Hematopoietic multipotent progenitor cell treated with erythropoietin and hydrocortisone succinate and interleukin-3 and kit ligand, for 6 days (in vitro differentiated cells): ENCODE data around the gene GABRG2.
"Not testable (repeated sequence)": the region's sequence is repeated elsewhere in the genome, so short reads cannot be mapped to it uniquely, and the experiment has no call there.

Experiments
- DNase-seq: peaks from one replicate; pipeline ENCODE4 v3.0.0-alpha.2; 2015

Gene GABRG2

GRCh38 chr5:162067655-162068411 lies at the start of gene GABRG2:
Gene GABRG2 (plus strand): TSS chr5:162067773. CDS start chr5:162068000, 227 bp downstream.
- DNase-seq = no peak

DNA sequence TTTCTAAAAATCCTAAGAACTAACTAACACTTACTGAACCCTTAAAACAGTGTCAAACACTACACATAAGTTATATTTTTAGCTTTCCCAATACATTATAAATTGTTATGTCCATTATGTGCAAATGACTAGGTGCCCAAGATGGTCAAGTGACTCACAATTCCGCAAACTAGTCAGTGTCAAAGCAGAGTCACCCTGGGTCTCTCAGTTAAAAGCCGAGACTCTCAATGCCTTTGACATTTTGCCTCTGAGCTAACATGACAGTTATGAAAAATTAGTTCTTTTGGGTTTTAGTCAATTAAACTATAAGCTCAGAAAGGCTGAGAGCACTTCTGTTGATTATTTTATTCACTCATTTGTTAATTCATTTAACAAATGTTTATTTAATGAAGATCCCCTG lies 42.3 kb upstream of the GABRG2 start:
- DNase-seq = no peak

DNA sequence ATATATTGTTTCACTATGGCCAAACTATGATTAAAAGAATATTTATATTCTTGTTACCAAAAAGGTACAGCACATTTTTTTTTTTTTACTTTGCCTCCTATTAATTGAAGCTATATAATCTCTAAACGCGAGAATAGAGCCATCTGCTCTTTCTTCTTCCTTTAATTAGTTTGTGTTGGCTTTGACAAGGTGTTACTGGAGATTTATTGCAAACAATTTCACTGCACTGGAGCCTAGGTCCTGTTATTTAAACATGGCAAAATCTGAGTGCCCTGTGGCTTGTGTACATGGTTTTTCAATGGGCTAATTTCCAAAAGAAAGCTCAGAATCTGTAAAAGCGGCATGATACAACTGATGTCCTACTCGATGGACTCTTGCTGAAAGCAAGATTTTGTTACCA lies 40.8 kb upstream of the GABRG2 start:
- no peak for DNase-seq

- DNase-seq = no peak
Observed at GRCh38 chr5:162037431-162037830, 30.1 kb upstream of the GABRG2 start.

DNA sequence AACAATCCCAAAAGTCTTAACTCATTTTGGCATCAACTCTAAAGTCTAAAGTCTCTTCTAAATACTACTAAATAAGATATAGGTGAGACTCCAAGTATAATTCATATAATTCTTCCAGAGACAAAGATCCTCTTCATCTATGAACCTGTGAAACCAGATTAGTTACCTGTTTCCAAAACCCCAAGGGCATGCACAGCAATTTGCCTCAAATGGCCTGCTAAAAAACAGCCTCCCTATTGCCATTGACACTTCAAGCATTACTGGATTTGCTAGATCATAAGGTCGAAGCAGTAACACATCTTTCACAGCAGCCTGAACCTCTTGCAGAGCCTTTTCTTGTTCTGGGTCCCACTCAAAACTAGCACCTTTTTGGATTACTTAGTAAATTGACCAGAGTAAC lies 20.3 kb upstream of the GABRG2 start:
- DNase-seq = no peak

DNA sequence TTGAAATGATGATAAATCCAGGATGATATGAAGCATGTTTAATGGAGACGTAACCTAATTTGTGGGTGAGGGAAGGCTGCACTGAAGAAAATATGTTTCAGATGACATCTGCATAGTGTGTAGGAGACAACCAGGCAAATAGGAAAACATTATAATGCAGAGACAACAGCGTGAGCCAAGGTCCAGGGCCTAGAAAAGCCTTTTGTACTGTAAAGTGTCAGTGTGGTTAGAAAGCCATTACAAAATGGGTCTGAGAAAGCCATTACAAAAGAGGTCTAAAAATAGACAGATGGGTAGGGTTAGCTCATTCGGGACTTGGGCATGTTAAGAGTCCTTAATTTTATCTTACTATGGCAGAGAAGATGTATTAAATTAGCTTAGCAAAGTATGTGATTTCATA lies 14.9 kb upstream of the GABRG2 start:
- no peak for DNase-seq

DNA sequence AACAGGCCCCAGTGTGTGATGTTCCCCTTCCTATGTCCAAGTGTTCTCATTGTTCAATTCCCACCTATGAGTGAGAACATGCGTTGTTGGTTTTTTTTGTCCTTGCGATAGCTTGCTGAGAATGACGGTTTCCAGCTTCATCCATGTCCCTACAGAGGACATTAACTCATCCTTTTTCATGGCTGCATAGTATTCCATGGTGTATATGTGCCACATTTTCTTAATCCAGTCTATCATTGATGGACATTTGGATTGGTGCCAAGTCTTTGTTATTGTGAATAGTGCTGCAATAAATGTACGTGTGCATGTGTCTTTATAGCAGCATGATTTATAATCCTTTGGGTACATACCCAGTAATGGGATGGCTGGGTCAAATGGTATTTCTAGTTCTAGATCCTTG lies 12.5 kb upstream of the GABRG2 start:
- not testable (repeated sequence) for DNase-seq

- no peak for DNase-seq
Observed at GRCh38 chr5:162067162-162067561, 411 bp upstream of the GABRG2 start.

- DNase-seq = peak; percentile 66
Observed at GRCh38 chr5:162068412-162068811, 839 bp downstream of the GABRG2 start.

DNA sequence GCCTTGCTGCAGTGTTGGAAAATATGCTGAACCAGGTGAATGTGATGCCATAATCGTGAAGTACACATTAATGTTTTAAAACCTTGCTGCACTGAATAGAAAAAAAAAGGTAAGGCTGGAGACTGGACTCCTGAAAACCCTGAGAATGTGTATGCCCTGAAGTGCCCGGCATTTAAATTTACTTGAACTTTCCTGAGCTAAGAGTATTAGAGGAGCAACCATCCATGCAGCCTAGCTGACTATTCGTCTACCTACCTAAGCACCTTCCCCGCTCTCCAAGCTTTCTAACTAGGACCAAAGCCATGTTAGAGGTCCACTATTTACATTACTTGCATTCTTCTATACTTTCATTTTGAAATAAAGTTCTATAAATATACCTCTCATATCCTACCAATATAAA lies 1.4 kb downstream of the GABRG2 start:
- DNase-seq = no peak

DNA sequence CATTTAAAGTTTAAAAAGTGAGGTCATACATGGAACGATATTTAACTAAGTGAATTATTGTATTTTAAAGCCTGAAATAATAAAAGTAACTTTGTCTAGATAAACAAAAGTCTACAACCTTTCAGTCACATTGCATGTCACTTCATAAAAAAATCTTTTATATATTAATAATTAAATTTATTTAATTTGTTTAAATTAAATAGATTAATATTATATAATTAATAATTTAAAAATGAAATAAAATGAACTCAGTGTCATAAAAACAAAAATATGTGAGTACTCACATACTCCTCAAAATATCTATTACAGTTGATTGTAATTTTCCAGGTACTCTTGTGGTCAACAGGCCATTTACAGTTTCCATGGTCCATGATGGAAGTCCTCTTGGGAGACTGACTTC lies 11.2 kb downstream of the GABRG2 start:
- no peak for DNase-seq

DNA sequence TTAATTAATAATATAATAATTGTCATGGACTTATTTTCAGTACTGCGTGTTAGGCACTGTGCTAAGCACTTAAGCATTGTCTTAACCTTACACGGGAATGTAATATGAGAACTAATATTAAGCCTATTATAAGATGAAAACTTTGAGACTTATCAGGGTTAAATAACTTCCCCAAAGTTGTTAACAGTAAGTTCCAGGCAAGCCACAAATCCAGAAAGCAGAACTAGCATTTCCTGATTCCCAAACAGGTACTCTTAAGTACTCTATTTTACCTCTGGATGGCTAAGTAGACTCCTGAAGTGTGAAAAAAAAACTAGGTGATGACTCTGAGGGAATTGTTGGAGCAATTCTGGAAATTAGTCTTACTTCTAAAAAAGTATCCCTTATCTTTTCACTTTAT lies 23.8 kb downstream of the GABRG2 start:
- peak; percentile 2 for DNase-seq

- DNase-seq = no peak
Observed at GRCh38 chr5:162096448-162096847, 28.9 kb downstream of the GABRG2 start.

DNA sequence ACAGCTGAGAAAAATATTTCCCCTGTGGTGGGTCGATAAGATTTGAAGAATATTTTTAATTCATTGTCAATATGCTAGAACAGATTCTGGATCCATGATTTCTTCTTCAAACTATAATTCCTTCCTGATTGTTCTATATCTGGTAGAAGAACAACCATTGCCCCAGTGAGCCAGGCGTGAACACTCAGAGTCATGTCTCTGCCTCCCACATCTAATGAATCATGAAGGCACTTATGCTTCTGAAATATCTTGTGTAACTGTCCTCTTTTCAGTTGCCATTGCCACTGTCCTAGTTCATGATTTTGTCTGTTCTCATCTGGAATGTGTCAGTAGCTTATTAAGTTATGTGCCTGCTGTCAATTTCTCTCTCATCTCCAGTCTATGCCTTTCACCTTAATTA lies 40.0 kb downstream of the GABRG2 start:
- no peak for DNase-seq

- no peak for DNase-seq
Observed at GRCh38 chr5:162119801-162120200, 52.2 kb downstream of the GABRG2 start.

- no peak for DNase-seq
Observed at GRCh38 chr5:162128117-162128516, 60.5 kb downstream of the GABRG2 start.

DNA sequence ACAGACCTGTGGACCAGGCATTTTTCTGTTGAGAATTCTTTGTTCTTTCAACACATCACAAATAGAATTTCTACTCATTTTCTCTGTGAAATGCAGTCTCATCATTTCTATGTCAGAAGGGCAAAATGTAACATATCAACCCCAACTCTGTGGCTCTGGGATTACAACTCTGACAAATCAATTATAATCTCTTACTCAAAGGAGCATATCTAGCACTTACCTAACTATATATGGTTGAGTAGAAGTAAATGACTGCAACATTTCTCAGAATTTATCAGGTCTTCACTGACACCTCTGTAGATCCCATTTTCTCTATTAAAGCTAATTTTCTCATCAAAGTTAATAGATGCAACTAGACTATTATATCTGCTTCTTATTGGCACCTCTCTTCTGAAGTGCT lies 64.8 kb downstream of the GABRG2 start:
- DNase-seq = no peak

GRCh38 chr5:162139190-162139589 lies 71.6 kb downstream of the GABRG2 start:
- no peak for DNase-seq

- no peak for DNase-seq
Observed at GRCh38 chr5:162154242-162154641, 86.7 kb downstream of the GABRG2 start.

DNA sequence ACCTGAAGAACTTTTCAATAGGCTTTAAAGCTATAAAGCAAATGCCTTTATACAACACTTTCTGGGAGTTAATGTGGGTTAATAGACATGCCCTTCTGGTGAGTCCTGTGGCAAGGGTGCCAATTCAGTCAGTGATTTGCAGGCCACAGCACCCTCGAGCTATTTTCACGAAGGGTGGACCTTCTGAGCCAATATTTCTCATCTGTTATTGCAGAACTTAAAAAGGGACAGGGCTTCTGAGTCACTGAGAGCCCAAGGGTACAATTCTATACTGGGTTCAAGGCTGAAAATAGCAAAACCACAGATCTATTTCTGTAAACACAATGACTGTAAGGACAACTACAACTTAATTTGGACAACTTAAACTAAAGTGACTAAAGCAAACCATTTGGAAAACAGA lies 92.8 kb downstream of the GABRG2 start:
- DNase-seq = no peak

GRCh38 chr5:162163663-162164062 lies 96.1 kb downstream of the GABRG2 start:
- no peak for DNase-seq

- no peak for DNase-seq
Observed at GRCh38 chr5:162174358-162174974, 106.9 kb downstream of the GABRG2 start.

DNA sequence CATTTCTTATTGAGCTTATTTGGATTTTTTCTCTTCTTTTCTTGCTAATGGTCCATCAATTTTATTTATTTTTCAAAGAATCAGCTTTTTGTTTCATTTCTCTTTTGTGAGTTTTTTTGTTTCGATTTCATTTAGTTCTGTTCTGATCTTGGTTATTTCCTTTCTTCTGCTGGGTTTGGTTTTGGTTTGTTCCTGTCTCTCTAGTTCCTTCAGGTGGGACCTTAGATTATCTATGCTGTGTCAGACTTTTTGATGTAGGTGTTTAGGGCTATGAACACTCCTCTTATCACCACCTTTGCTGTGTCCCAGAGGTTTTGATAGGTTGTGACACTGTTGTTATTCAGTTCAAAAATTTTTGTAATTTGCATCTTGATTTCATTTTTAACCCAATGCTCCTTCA lies 119.8 kb downstream of the GABRG2 start:
- DNase-seq = no peak

GRCh38 chr5:162189719-162190118 lies 122.1 kb downstream of the GABRG2 start:
- no peak for DNase-seq

GRCh38 chr5:162193012-162193411 lies 125.4 kb downstream of the GABRG2 start:
- DNase-seq = no peak
